Measurements from ENCODE around the gene TMED1.

Gene TMED1

DNA sequence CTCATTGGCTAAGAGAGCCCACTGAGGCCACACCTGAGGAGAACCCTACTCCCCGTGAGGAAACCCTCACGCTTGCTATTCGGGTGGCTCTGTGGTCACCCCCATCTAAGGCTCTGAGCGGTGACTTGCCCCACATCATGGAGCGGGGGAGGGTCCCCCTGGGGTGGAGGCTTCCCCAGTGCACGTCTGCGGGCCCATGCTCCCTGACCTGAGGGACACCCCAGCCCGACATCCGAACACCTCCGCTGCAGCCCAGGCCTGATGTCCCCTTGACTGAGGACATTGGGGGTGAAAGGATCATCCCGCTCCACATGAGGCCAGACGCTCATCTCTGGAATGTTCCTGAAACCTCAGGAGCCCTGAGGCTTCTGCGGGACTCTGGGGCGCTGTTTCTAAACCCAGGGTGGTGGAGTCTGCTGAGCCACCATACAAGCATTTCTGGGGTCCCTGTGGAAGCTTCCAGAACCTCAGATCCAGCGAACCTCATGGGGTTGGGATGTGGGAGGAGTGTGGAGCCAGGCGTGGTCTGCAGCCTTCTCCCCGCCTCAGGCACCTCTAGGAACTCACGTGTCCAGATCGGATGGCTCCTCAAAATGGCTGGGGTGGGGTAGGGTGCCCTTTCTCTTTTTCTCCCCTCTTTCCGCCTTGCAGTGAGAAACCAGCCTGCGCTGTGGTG, 19.9 kb downstream of the TMED1 start:
- DNase-seq, result no peak

DNA sequence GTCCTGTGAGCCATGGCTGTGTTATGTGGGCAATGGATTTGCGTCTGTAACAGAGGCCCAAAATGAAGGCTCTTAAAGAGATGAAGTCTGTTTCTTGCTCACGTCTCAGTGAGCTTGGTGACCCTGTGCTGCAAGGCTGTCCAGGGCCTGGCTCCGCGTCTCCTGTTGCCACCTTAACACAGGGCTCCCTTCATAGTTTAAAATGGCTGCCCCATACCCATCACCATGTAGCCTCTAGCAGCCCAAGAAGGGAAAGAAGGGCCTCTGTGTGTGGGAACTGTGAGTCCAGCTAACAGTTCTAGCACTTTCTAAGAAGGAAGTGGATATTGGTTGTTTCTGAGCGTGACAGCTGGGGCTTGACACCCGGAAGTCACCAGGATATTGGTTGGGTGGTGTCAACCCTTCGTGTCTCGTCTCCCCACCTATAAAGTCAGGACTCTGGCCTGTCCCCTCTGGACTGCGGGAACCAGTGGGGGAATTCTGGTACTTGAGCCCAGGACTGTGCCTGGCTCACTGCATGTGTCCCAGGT, 20.9 kb downstream of the TMED1 start:
- TF ChIP-seq, protein P1, sequence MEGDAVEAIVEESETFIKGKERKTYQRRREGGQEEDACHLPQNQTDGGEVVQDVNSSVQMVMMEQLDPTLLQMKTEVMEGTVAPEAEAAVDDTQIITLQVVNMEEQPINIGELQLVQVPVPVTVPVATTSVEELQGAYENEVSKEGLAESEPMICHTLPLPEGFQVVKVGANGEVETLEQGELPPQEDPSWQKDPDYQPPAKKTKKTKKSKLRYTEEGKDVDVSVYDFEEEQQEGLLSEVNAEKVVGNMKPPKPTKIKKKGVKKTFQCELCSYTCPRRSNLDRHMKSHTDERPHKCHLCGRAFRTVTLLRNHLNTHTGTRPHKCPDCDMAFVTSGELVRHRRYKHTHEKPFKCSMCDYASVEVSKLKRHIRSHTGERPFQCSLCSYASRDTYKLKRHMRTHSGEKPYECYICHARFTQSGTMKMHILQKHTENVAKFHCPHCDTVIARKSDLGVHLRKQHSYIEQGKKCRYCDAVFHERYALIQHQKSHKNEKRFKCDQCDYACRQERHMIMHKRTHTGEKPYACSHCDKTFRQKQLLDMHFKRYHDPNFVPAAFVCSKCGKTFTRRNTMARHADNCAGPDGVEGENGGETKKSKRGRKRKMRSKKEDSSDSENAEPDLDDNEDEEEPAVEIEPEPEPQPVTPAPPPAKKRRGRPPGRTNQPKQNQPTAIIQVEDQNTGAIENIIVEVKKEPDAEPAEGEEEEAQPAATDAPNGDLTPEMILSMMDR (IDR thresholded peaks at IDR 0.05; ENCODE audit: low read depth, low read length, missing control alignments), result no peak
- no peak for DNase-seq
- in situ Hi-C loops (cut with HindIII; ENCODE audit: low pct_ligation_motif_present, low sequenced_read_pairs), result no loop called here
- no peak overlapping the region for H3K27ac ChIP-seq
- H3K4me3 ChIP-seq (ENCODE audit: low read depth, low read length), result no peak overlapping the region
- H3K36me3 ChIP-seq (replicated peaks), result peaks cover 41% of the 10 kb centered on the region
- no peaks in the 10 kb centered on the region for H3K27me3 ChIP-seq (replicated peaks)

More for the DNA sequence above, 19.9 kb downstream of the TMED1 start:
- H3K27ac ChIP-seq, result peak overlapping the region; percentile 88
- in situ Hi-C loops (cut with HindIII; ENCODE audit: low pct_ligation_motif_present, low sequenced_read_pairs), result no loop called here
- H3K4me3 ChIP-seq (ENCODE audit: low read depth, low read length), result peak overlapping the region; percentile 60
- peaks cover 31% of the 10 kb centered on the region for H3K36me3 ChIP-seq (replicated peaks)
- no peaks in the 10 kb centered on the region for H3K27me3 ChIP-seq (replicated peaks)
- TF ChIP-seq, protein P1 (IDR thresholded peaks at IDR 0.05; ENCODE audit: low read depth, low read length, missing control alignments), result no peak

DNA sequence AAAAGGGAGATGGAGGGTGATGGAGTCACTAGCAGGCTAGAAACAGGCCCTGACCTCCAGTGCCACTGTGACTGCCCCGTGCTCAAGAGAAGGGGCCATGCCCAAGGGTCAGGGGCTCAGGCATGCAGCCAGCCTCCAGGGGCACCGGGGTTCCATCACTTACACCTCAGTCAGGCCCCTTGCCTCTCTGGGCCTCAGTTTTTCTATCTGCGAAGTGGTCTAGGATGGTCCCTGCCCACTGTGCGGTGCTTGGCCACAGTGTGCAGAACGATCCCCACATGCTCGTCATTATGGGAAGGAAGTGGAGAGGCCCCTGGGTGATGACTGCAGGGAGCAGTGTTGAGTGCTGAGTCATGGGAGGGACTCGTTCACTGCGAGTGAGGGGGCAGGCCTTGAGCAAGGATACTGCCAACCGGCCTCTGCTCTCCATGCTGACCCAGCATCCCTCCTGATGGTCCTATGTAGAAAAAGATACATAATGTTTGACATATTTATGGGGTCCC, 23.1 kb downstream of the TMED1 start:
- Histone ChIP-seq H3K36me3 (replicated peaks) (peaks cover 53% of the 10 kb centered on the region), H3K4me3 (ENCODE audit: low read depth, low read length) (no peak overlapping the region)
- peak; percentile 93 for DNase-seq

DNA sequence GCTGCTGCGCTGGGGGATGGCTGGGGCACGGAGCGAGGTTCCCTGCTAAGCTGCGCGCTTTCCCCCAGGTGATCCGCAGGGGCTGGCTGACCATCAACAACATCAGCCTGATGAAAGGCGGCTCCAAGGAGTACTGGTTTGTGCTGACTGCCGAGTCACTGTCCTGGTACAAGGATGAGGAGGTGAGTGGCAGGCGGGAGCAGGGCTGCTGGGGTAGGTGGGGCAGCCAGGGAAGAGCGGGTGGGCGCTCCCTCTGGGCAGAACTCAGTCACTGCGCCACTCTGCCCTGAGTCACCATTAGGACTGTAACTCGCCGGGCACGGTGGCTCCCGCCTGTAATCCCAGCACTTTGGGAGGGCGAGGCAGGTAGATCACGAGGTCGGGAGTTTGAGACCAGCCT, 23.8 kb downstream of the TMED1 start:
- in situ Hi-C loops (cut with HindIII; ENCODE audit: low pct_ligation_motif_present, low sequenced_read_pairs), result no loop called here
- peak overlapping the region; percentile 74 for H3K27ac ChIP-seq
- H3K27me3 ChIP-seq (replicated peaks), result no peaks in the 10 kb centered on the region
- peaks cover 53% of the 10 kb centered on the region for H3K36me3 ChIP-seq (replicated peaks)
- TF ChIP-seq, protein P1 (IDR thresholded peaks at IDR 0.05; ENCODE audit: low read depth, low read length, missing control alignments), result no peak
- DNase-seq, result no peak
- H3K4me3 ChIP-seq (ENCODE audit: low read depth, low read length), result no peak overlapping the region

More for the DNA sequence above, 23.1 kb downstream of the TMED1 start:
- Histone ChIP-seq H3K27me3 (replicated peaks) (no peaks in the 10 kb centered on the region), H3K27ac (peak overlapping the region; percentile 74)
- in situ Hi-C loops (cut with HindIII; ENCODE audit: low pct_ligation_motif_present, low sequenced_read_pairs), result no loop called here
- TF ChIP-seq, protein P1 (IDR thresholded peaks at IDR 0.05; ENCODE audit: low read depth, low read length, missing control alignments), result peak; percentile 27

DNA sequence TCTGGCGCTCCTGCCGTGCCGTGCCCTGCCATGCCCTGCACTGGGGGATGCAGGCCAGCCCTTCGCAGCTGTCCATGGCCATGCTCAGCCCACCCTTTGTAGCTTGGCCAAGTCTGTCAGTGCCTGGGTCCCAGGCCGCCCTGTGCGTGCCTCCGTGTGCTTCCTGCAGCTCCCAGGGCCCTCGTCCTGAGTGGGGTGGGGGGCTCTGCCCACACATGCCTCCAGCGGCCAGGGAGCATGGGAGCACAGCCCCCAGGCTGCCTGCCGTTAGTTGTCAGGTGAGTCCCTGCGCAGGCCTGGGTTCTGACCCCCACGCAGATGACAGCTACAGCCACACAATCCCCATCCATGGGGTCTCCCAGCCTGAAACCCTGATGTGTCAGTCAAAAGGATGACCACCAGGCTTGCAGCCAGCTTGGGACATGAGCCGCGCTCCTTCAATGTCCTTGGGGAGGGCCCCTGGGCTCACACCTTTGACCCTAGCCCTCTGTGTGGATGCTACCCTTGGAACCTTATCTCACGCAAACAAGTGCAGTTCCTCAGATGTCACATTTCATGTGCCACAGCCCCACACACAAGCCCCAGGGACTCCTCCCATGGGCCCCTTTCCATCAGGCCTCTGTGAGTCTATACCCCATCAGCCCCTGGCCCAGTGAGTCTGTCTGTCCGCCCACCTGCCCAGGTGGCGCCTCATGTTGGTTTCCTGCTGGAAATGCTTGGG, 24.5 kb downstream of the TMED1 start:
- Histone ChIP-seq H3K27me3 (replicated peaks) (no peaks in the 10 kb centered on the region), H3K27ac (no peak overlapping the region), H3K4me3 (ENCODE audit: low read depth, low read length) (no peak overlapping the region), H3K36me3 (replicated peaks) (peaks cover 53% of the 10 kb centered on the region)
- TF ChIP-seq, protein P1 (IDR thresholded peaks at IDR 0.05; ENCODE audit: low read depth, low read length, missing control alignments), result no peak
- DNase-seq, result no peak
- in situ Hi-C loops (cut with HindIII; ENCODE audit: low pct_ligation_motif_present, low sequenced_read_pairs), result no loop called here
